Caco-2 (cell line): ENCODE data around the gene ZBTB7A. TPM values are rescaled to one million over a fixed set of nuclear protein-coding genes. Genes with fewer than 3 reads are reported as not detected.

Experiments
- BruUV-seq: library from RNA; stranded (reverse); fragments of 400-500 nt; replicated peaks from 2 replicates; lab custom pipeline; 2021; lab: Mats Ljungman, UMichigan
- CTCF ChIA-PET: fragments of 300-600 bp; sonication (Branson Sonifier 250); formaldehyde crosslinking; loops from one replicate; lab custom pipeline; 2022; ENCODE audit warnings: antibody characterized with exemption; lab: Charles Lee
- POLR2A ChIA-PET: fragments of 300-600 bp; sonication (Branson Sonifier 250); formaldehyde crosslinking; loops from one replicate; lab custom pipeline; 2022; ENCODE audit warnings: antibody characterized with exemption; lab: Charles Lee
- DNase-seq, 2 experiments: peaks; one replicate each; pipeline versions ENCODE4 v3.0.0 to v3.0.0-alpha.2; 2020 to 2022
- H3K27me3 ChIP-seq: replicated peaks from 2 replicates; pipeline ENCODE4 v1.6.0; 2011; ENCODE audit warnings: low read length; ENCODE audit not compliant: control insufficient read depth, insufficient read depth
- H3K36me3 ChIP-seq: 2 replicates; pipeline ENCODE4 v1.5.1; 2011; ENCODE audit warnings: low read length; ENCODE audit not compliant: control insufficient read depth, insufficient read depth
- H3K4me1 ChIP-seq: fragments of 250-450 bp; sonication (Bioruptor Pico); 2 replicates; pipeline ENCODE4 v1.5.1; 2020; ENCODE audit warnings: mild to moderate bottlenecking
- H3K4me3 ChIP-seq: 2 replicates; pipeline ENCODE4 v1.5.1; 2011; ENCODE audit warnings: low read depth, mild to moderate bottlenecking, control low read depth, low read length
- H3K9me3 ChIP-seq: fragments of 250-450 bp; sonication (Bioruptor Pico); 2 replicates; pipeline ENCODE4 v1.5.1; 2020; ENCODE audit warnings: mild to moderate bottlenecking, moderate library complexity
- H3K27ac Mint-ChIP-seq: one replicate; pipeline ENCODE4 v1.8.0; 2022; ENCODE audit warnings: mixed read lengths; ENCODE audit not compliant: unreplicated experiment
- H3K27me3 Mint-ChIP-seq: one replicate; pipeline ENCODE4 v1.8.0; 2022; ENCODE audit warnings: mixed read lengths; ENCODE audit not compliant: insufficient read depth, unreplicated experiment
- H3K36me3 Mint-ChIP-seq: one replicate; pipeline ENCODE4 v1.8.0; 2022; ENCODE audit warnings: mild to moderate bottlenecking, mixed read lengths; ENCODE audit not compliant: insufficient read depth, unreplicated experiment
- H3K4me1 Mint-ChIP-seq: one replicate; pipeline ENCODE4 v1.8.0; 2022; ENCODE audit warnings: low read depth, mixed read lengths; ENCODE audit not compliant: unreplicated experiment
- H3K4me3 Mint-ChIP-seq: one replicate; pipeline ENCODE4 v1.8.0; 2022; ENCODE audit warnings: mild to moderate bottlenecking, moderate library complexity, mixed read lengths; ENCODE audit not compliant: unreplicated experiment
- H3K9me3 Mint-ChIP-seq: one replicate; pipeline ENCODE4 v1.8.0; 2022; ENCODE audit warnings: mixed read lengths; ENCODE audit not compliant: unreplicated experiment
- intact Hi-C: fragments of 100-400 bp; cut with micrococcal nuclease; formaldehyde crosslinking; loops from one replicate; pipeline ENCODE4 v1.10.0; 2022; ENCODE audit not compliant: unreplicated experiment
- total RNA-seq: library from RNA; stranded (reverse); gene quantifications from 2 replicates; pipeline ENCODE4 v1.2.3, GENCODE V29; 2022
- TF ChIP-seq, protein P1 (sequence below), 2 experiments: fragments of 200-600 bp in 1 of 2; IDR thresholded peaks; 1 replicate in 1 of 2; 2 replicates in 1 of 2; pipeline versions ENCODE4 v1.5.1 to v1.8.0; 2011 to 2022; ENCODE audit warnings: antibody characterized with exemption in 1 of 2, control low read depth in 1 of 2, inconsistent platforms in 1 of 2, low read depth in 1 of 2, low read length in 1 of 2, mild to moderate bottlenecking in 1 of 2, moderate library complexity in 1 of 2; ENCODE audit not compliant: insufficient read depth in 1 of 2, severe bottlenecking in 1 of 2, unreplicated experiment in 1 of 2

The ZBTB7A gene
- total RNA-seq, 1 experiment from 2014 or later, result 11.9 TPM

DNA sequence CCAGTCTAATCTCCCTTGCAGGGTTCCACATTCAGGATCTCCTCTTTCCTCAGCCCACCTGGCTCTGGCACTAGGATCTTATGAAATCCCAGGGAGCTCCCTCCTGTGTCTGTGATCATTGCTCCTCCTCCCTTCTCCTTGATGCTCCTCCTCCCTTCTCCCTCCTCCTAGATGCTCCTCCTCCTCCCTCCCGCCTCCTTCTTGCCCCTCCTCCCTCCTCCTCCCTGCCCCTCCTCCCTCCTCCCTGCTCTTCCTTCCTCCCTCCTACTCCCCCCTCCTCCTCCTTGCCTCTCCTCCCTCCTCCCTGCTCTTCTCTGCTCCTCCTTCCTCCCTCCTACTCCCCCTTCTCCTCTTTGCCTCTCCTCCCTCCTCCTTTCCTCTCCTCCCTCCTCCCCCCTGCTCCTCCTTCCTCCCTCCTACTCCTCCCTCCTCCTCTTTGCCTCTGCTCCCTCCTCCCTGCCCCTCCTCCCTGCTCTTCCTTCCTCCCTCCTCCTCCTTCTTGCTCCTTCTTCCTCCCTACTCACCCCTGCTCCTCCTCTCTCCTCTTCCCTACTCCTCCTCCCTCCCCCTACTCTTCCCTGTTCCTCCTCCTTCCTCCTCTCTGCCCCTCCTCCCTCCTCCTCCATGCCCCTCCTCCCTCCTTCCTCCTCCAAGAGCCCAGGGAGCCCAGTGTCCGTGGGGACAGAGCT is 14.9 kb upstream of the ZBTB7A start:
- Histone ChIP-seq H3K36me3 (no peaks in the 10 kb centered on the region), H3K27me3 (no peaks in the 10 kb centered on the region), H3K9me3 (no peaks in the 10 kb centered on the region), H3K4me1 (peaks cover 19% of the 10 kb centered on the region), H3K4me3 (no peak overlapping the region)
- Mint-ChIP-seq H3K9me3 (no peaks in the 10 kb centered on the region), H3K4me1 (no peaks in the 10 kb centered on the region), H3K36me3 (peaks cover 21% of the 10 kb centered on the region), H3K4me3 (no peak overlapping the region), H3K27me3 (no peaks in the 10 kb centered on the region), H3K27ac (no peak overlapping the region)
- BruUV-seq, result no TSS peak
- TF ChIP-seq, protein P1, sequence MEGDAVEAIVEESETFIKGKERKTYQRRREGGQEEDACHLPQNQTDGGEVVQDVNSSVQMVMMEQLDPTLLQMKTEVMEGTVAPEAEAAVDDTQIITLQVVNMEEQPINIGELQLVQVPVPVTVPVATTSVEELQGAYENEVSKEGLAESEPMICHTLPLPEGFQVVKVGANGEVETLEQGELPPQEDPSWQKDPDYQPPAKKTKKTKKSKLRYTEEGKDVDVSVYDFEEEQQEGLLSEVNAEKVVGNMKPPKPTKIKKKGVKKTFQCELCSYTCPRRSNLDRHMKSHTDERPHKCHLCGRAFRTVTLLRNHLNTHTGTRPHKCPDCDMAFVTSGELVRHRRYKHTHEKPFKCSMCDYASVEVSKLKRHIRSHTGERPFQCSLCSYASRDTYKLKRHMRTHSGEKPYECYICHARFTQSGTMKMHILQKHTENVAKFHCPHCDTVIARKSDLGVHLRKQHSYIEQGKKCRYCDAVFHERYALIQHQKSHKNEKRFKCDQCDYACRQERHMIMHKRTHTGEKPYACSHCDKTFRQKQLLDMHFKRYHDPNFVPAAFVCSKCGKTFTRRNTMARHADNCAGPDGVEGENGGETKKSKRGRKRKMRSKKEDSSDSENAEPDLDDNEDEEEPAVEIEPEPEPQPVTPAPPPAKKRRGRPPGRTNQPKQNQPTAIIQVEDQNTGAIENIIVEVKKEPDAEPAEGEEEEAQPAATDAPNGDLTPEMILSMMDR (IDR thresholded peaks at IDR 0.05; ENCODE audit: insufficient read depth in 1 of 2, low read depth in 1 of 2, low read length in 1 of 2, severe bottlenecking in 1 of 2, unreplicated experiment in 1 of 2), result no peak
- ChIA-PET CTCF (interaction anchor here (0.6 kb wide), 1 partner anchor 168 kb away, joined by 3 read pairs; no protein-coding TSS in a partner anchor), POLR2A (no interaction called here)
- no peak for DNase-seq
- intact Hi-C loops, result no loop called here

DNA sequence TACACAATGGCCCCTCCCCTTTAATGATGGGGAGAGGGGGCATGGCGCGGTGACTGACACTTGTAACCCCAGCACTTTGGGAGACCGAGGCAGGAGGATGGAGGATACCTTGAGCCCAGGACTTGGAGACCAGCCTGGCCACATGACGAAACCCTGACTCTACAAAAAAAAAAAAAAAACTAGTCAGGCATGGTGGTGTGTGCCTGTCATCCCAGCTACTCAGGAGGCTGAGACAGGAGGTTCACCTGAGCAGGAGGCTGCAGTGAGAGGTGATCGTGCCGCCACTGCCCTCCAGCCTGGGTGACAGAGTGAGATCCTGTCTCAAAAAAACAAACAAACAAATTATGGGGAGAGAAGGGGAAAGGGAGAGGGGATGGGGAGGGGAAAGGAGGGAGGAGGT is 13.8 kb upstream of the ZBTB7A start:
- Mint-ChIP-seq H3K27ac (no peak overlapping the region), H3K27me3 (no peaks in the 10 kb centered on the region), H3K36me3 (peaks cover 15% of the 10 kb centered on the region), H3K4me3 (no peak overlapping the region), H3K4me1 (no peaks in the 10 kb centered on the region), H3K9me3 (no peaks in the 10 kb centered on the region)
- Histone ChIP-seq H3K4me3 (no peak overlapping the region), H3K4me1 (peaks cover 14% of the 10 kb centered on the region), H3K36me3 (no peaks in the 10 kb centered on the region), H3K9me3 (no peaks in the 10 kb centered on the region), H3K27me3 (no peaks in the 10 kb centered on the region)
- intact Hi-C loops, result no loop called here
- no peak for DNase-seq
- TF ChIP-seq, protein P1 (IDR thresholded peaks at IDR 0.05; ENCODE audit: insufficient read depth in 1 of 2, low read depth in 1 of 2, low read length in 1 of 2, severe bottlenecking in 1 of 2, unreplicated experiment in 1 of 2), result no peak
- ChIA-PET CTCF (no interaction called here), POLR2A (no interaction called here)
- BruUV-seq, result no TSS peak

DNA sequence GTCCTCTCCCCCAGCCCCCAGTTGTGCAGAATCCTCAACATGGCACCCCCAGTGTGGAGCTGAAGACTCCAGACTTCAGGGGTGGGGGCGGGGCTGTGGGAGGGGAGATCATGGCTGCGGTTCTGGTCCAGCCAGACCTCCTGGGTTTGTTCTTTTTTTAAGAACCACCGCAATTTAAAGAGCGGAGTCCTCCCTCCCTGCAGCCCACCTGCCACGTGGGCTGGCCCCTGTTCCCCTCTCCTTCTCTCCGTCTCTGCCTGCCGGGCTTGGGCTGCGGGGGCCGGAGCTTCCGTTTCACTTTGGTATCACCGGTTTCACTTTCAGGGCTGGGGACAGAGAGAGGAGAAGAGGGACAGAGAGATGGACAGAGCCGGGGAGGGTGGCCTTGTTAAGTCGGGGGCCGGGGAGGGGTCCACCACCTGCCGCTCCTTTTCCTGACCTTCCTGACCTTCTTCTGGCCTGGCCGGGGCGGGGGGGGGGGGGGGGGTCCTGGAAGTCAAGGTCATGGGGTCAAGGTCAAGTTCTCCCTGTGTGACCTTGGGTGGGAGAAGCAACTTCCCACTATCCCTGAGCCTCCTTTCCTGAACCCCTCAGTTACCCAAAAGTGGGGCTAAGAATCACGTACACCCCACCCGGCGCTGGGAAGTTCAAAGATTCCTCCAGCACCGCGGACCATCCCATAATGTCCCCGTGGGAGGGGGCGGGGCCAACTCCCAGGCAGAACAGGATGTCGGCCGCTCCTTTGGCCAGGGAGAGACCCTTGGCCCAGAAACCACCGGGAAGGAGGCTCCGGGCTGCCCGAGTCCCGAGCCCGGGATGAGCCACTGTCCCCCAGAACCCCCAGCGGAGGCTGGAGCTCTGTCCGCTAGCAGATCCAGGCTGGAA is 11.3 kb upstream of the ZBTB7A start:
- no peak overlapping the region for H3K4me3 Mint-ChIP-seq
- H3K9me3 Mint-ChIP-seq, result no peaks in the 10 kb centered on the region

More for the DNA sequence above, 11.3 kb upstream of the ZBTB7A start:
- no peak overlapping the region for H3K27ac Mint-ChIP-seq
- H3K36me3 ChIP-seq, result no peaks in the 10 kb centered on the region
- no peaks in the 10 kb centered on the region for H3K9me3 ChIP-seq
- BruUV-seq, result no TSS peak
- no peaks in the 10 kb centered on the region for H3K27me3 Mint-ChIP-seq
- ChIA-PET POLR2A (no interaction called here), CTCF (interaction anchor here (0.7 kb wide), 1 partner anchor 86 kb away, joined by 5 read pairs; no protein-coding TSS in a partner anchor)
- H3K36me3 Mint-ChIP-seq, result peaks cover 4% of the 10 kb centered on the region
- intact Hi-C loops, result no loop called here
- no peak for DNase-seq
- TF ChIP-seq, protein P1 (IDR thresholded peaks at IDR 0.05; ENCODE audit: insufficient read depth in 1 of 2, low read depth in 1 of 2, low read length in 1 of 2, severe bottlenecking in 1 of 2, unreplicated experiment in 1 of 2), result no peak
- H3K4me1 ChIP-seq, result no peaks in the 10 kb centered on the region
- no peaks in the 10 kb centered on the region for H3K27me3 ChIP-seq
- H3K4me1 Mint-ChIP-seq, result no peaks in the 10 kb centered on the region
- H3K4me3 ChIP-seq, result no peak overlapping the region
